Hindlimb muscle (tissue), 1 donor: ENCODE data around the gene HNMT. TPM values are rescaled to one million over a fixed set of nuclear protein-coding genes. Genes with fewer than 3 reads are reported as not detected.
"Not testable (repeated sequence)": the region's sequence is repeated elsewhere in the genome, so short reads cannot be mapped to it uniquely, and the experiment has no call there.

ENCODE experiments used
- DNase-seq: peaks from one replicate; pipeline ENCODE4 v3.0.0-alpha.2; 2013
- polyA plus RNA-seq: library from polyadenylated mRNA; unstranded; fragments of 120-200 nt; gene quantifications from one replicate; pipeline ENCODE4 v1.2.1, GENCODE V29; 2013; ENCODE audit not compliant: insufficient read length

The HNMT gene
- polyA plus RNA-seq, 1 donor = 26.9 TPM

- DNase-seq = no peak
Measured at GRCh38 chr2:137976274-137976673, 12.0 kb downstream of the HNMT start.

- DNase-seq = no peak
Measured at GRCh38 chr2:137977790-137978189, 13.5 kb downstream of the HNMT start.

GRCh38 chr2:137980459-137980858 lies 16.2 kb downstream of the HNMT start:
- no peak for DNase-seq

- DNase-seq = no peak
Measured at GRCh38 chr2:137981112-137981656, 16.9 kb downstream of the HNMT start.

- no peak for DNase-seq
Measured at GRCh38 chr2:137983581-137983980, 19.3 kb downstream of the HNMT start.

GRCh38 chr2:137986268-137986667 lies 22.0 kb downstream of the HNMT start:
- no peak for DNase-seq

GRCh38 chr2:137987011-137987410 lies 22.7 kb downstream of the HNMT start:
- no peak for DNase-seq

- DNase-seq = no peak
Measured at GRCh38 chr2:137991078-137991477, 26.8 kb downstream of the HNMT start.

GRCh38 chr2:137992039-137992646 lies 27.9 kb downstream of the HNMT start:
- no peak for DNase-seq

- not testable (repeated sequence) for DNase-seq
Measured at GRCh38 chr2:137993715-137994476, 29.6 kb downstream of the HNMT start.

GRCh38 chr2:137995368-137995767 lies 31.1 kb downstream of the HNMT start:
- not testable (repeated sequence) for DNase-seq

GRCh38 chr2:137996158-137996557 lies 31.9 kb downstream of the HNMT start:
- not testable (repeated sequence) for DNase-seq

GRCh38 chr2:137997733-137998132 lies 33.5 kb downstream of the HNMT start:
- no peak for DNase-seq

GRCh38 chr2:137998503-137998902 lies 34.2 kb downstream of the HNMT start:
- DNase-seq = no peak

- DNase-seq = no peak
Measured at GRCh38 chr2:137999273-137999672, 35.0 kb downstream of the HNMT start.

GRCh38 chr2:138000009-138000408 lies 35.7 kb downstream of the HNMT start:
- DNase-seq = no peak

GRCh38 chr2:138000796-138001195 lies 36.5 kb downstream of the HNMT start:
- no peak for DNase-seq

GRCh38 chr2:138003411-138003810 lies 39.1 kb downstream of the HNMT start:
- DNase-seq = no peak

GRCh38 chr2:138007431-138007830 lies 43.2 kb downstream of the HNMT start:
- DNase-seq = no peak

GRCh38 chr2:138009622-138010021 lies 45.3 kb downstream of the HNMT start:
- no peak for DNase-seq

- DNase-seq = no peak
Measured at GRCh38 chr2:138010890-138011289, 46.6 kb downstream of the HNMT start.

- DNase-seq = no peak
Measured at GRCh38 chr2:138012082-138012481, 47.8 kb downstream of the HNMT start.

- DNase-seq = no peak
Measured at GRCh38 chr2:138012968-138013367, 48.7 kb downstream of the HNMT start.

GRCh38 chr2:138013639-138014038 lies 49.4 kb downstream of the HNMT start:
- DNase-seq = no peak
